Naive thymus-derived CD4-positive, alpha-beta T cell (primary cell): Measurements from ENCODE around the gene SPATA7. TPM values are rescaled to one million over a fixed set of nuclear protein-coding genes. Genes with fewer than 3 reads are reported as not detected.
"Not testable (repeated sequence)": the region's sequence is repeated elsewhere in the genome, so short reads cannot be mapped to it uniquely, and the experiment has no call there.

ENCODE experiments used
- ATAC-seq: fragments of 150-1000 bp; cut with Tn5 transposase; 2 replicates; pipeline ENCODE4 v1.10.0; 2021; ENCODE audit warnings: mild to moderate bottlenecking, moderate library complexity
- CTCF ChIA-PET: fragments of 350-600 bp; sonication (Branson Sonifier 250); formaldehyde crosslinking; loops from one replicate; lab custom pipeline; 2021; ENCODE audit warnings: antibody characterized with exemption; lab: Charles Lee
- POLR2A ChIA-PET: fragments of 350-600 bp; sonication (Branson Sonifier 250); formaldehyde crosslinking; loops from one replicate; lab custom pipeline; 2021; ENCODE audit warnings: antibody characterized with exemption, inconsistent platforms; lab: Charles Lee
- DNase-seq, 9 donors: peaks; one replicate each; pipeline versions ENCODE4 v3.0.0 to v3.0.0-alpha.2; 2020 to 2022; ENCODE audit warnings: mixed read lengths in 1 of 9
- H3K27ac ChIP-seq: one replicate; pipeline ENCODE4 v1.7.0; 2013; ENCODE audit warnings: mild to moderate bottlenecking, low read depth, low read length, moderate library complexity
- H3K27me3 ChIP-seq, 2 donors: one replicate each; pipeline ENCODE4 v1.7.0; 2013; ENCODE audit warnings: low read length in 2 of 2, mild to moderate bottlenecking in 2 of 2, moderate library complexity in 2 of 2; ENCODE audit not compliant: control insufficient read depth in 2 of 2, insufficient read depth in 2 of 2
- H3K36me3 ChIP-seq, 3 experiments: 1 replicate in 2 of 3; 2 replicates in 1 of 3; pipeline ENCODE4 v1.7.0; 2013; ENCODE audit warnings: low read length in 3 of 3, mild to moderate bottlenecking in 3 of 3, moderate library complexity in 1 of 3; ENCODE audit not compliant: insufficient read depth in 3 of 3, control insufficient read depth in 2 of 3
- H3K4me1 ChIP-seq, 2 donors: one replicate each; pipeline ENCODE4 v1.7.0; 2013; ENCODE audit warnings: low read length in 2 of 2, mild to moderate bottlenecking in 2 of 2, moderate library complexity in 1 of 2; ENCODE audit not compliant: control insufficient read depth in 2 of 2, insufficient read depth in 2 of 2
- H3K4me3 ChIP-seq: 2 replicates; pipeline ENCODE4 v1.7.0; 2013; ENCODE audit warnings: mild to moderate bottlenecking, low read length
- H3K9me3 ChIP-seq, 3 experiments: 1 replicate in 2 of 3; 2 replicates in 1 of 3; pipeline ENCODE4 v1.7.0; 2013; ENCODE audit warnings: low read length in 3 of 3; ENCODE audit not compliant: control insufficient read depth in 2 of 3
- H3K27ac Mint-ChIP-seq, 9 donors: one replicate each; pipeline ENCODE4 v1.8.0; 2020 to 2022; ENCODE audit warnings: mixed read lengths in 9 of 9, mild to moderate bottlenecking in 8 of 9, moderate library complexity in 5 of 9, inconsistent platforms in 2 of 9
- H3K27me3 Mint-ChIP-seq, 5 donors: one replicate each; pipeline ENCODE4 v1.8.0; 2021 to 2022; ENCODE audit warnings: mixed read lengths in 5 of 5, mild to moderate bottlenecking in 1 of 5
- H3K36me3 Mint-ChIP-seq, 5 donors: one replicate each; pipeline ENCODE4 v1.8.0; 2020 to 2022; ENCODE audit warnings: mixed read lengths in 5 of 5, mild to moderate bottlenecking in 3 of 5, inconsistent platforms in 1 of 5
- H3K4me1 Mint-ChIP-seq, 7 donors: one replicate each; pipeline ENCODE4 v1.8.0; 2020 to 2022; ENCODE audit warnings: mixed read lengths in 7 of 7, mild to moderate bottlenecking in 3 of 7, inconsistent platforms in 1 of 7
- H3K4me3 Mint-ChIP-seq, 10 donors: one replicate each; pipeline ENCODE4 v1.8.0; 2020 to 2022; ENCODE audit warnings: mild to moderate bottlenecking in 10 of 10, mixed read lengths in 10 of 10, moderate library complexity in 6 of 10, inconsistent platforms in 2 of 10
- H3K9me3 Mint-ChIP-seq, 11 donors: one replicate each; pipeline ENCODE4 v1.8.0; 2020 to 2022; ENCODE audit warnings: mixed read lengths in 11 of 11, mild to moderate bottlenecking in 4 of 11, inconsistent platforms in 1 of 11, moderate library complexity in 1 of 11
- intact Hi-C, 2 donors: fragments of 100-400 bp; cut with micrococcal nuclease; formaldehyde crosslinking; loops; one replicate each; pipeline ENCODE4 v1.15.1; 2023
- polyA plus RNA-seq, 2 donors: library from polyadenylated mRNA; unstranded; fragments of 300-500 nt; fragmentation: Illumina TruSeq; gene quantifications; one replicate each; pipeline ENCODE4 v1.2.3, GENCODE V29; 2021
- total RNA-seq, 6 experiments: library from RNA in 5 of 6; stranded (reverse) in 5 of 6; gene quantifications; 1 replicate in 5 of 6; 2 replicates in 1 of 6; pipeline ENCODE4 v1.2.3 and lab custom pipeline; 2021 to 2026

SPATA7 gene
- total and polyA plus RNA-seq, 7 experiments from 2014 or later = 1.9 to 6.1 (median 3.4) TPM

- ATAC-seq (no peak), DNase-seq (no peak)
- Histone ChIP-seq H3K4me3 (no peak overlapping the region), H3K36me3 (no peaks in the 10 kb centered on the region), H3K27ac (no peak overlapping the region), H3K4me1 (no peaks in the 10 kb centered on the region), H3K9me3 (no peaks in the 10 kb centered on the region), H3K27me3 (no peaks in the 10 kb centered on the region)
- ChIA-PET POLR2A (no interaction called here), CTCF (no interaction called here)
- Mint-ChIP-seq H3K36me3 (no peaks in the 10 kb centered on the region), H3K9me3 (peaks cover 0 to 12% (median 5%) of the 10 kb centered on the region in 11 donors), H3K4me1 (no peaks in the 10 kb centered on the region), H3K27ac (no peak overlapping the region), H3K4me3 (no peak overlapping the region), H3K27me3 (peaks cover 23 to 52% (median 32%) of the 10 kb centered on the region in 5 donors)
- intact Hi-C loops = no loop called here
These were observed 16.0 kb upstream of the SPATA7 start for GRCh38 chr14:88369496-88369895.

DNA sequence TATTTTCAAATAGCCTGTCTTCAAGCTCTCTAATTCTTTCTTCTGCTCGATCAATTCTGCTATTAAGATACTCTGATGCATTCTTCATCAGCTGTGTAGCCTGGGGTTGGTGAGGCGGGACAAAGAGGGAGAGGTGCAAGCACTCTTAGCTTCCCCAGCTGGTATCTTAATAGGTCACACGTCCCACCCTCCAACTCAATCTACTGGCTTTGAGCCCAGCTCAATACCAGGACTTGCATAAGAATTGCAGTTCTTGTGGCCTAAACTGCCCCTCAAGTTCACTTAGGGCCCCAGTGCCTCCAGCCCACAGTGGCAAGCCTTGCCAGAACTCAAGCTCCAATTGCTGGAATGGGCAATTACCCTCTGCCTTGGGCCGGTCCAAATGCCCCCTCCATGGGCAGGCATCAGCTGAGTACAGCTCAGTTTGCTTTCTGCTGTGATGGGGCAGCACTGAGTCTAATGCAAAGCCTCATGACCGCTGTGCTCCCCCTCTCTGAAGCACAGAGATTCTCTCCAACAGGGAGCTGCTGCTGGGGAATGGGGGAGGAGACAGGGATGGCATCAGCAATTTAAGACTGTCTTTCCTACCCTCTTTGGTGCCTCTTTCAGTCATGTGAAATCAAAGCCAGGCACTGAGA lies 5.6 kb upstream of the SPATA7 start:
- Mint-ChIP-seq H3K27me3 (peaks cover 0 to 42% (median 0%) of the 10 kb centered on the region in 5 donors), H3K9me3 (peaks cover 0 to 6% (median under 1%) of the 10 kb centered on the region in 11 donors), H3K27ac (no peak overlapping the region), H3K36me3 (no peaks in the 10 kb centered on the region), H3K4me3 (no peak overlapping the region), H3K4me1 (peaks cover 5 to 15% (median 8%) of the 10 kb centered on the region in 7 donors)
- H3K27me3 ChIP-seq = no peaks in the 10 kb centered on the region
- no peaks in the 10 kb centered on the region for H3K36me3 ChIP-seq
- intact Hi-C loops = loop anchor here (1.0 to 10.0 kb wide), 4 partner anchors 175 to 1575 kb away; partner anchors contain the start of genes EFCAB11 (in 1 of the 2), PTPN21 (in 1 of the 2) and TDP1 (in 1 of the 2)
- no peak overlapping the region for H3K27ac ChIP-seq
- no peaks in the 10 kb centered on the region for H3K4me1 ChIP-seq
- no peak overlapping the region for H3K4me3 ChIP-seq
- ATAC-seq (no peak), DNase-seq (no peak)
- no peaks in the 10 kb centered on the region for H3K9me3 ChIP-seq
- ChIA-PET CTCF (interaction anchor here (0.5 kb wide), 1 partner anchor 143 kb away, joined by 7 read pairs; no protein-coding TSS in a partner anchor), POLR2A (no interaction called here)

GRCh38 chr14:88380405-88380804 lies 5.1 kb upstream of the SPATA7 start:
- H3K27me3 Mint-ChIP-seq = peaks cover 0 to 43% (median 0%) of the 10 kb centered on the region in 5 donors

DNA sequence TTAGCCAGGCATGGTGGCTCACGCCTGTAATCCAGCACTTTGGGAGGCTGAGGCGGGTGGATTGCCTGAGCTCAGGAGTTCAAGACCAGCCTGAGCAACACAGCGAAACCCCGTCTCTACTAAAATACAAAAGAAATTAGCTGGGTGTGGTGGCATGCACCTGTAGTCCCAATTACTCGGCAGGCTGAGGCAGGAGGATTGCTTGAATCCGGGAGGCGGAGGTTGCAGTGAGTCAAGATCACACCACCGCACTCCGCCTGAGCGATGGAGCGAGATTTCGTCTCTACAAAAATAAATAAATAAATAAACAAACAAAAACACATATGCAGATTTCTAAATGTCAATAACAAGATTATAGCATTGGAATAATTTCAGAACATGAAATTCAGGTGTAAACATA lies 3.8 kb upstream of the SPATA7 start:
- H3K4me3 ChIP-seq, H3K9me3 ChIP-seq, H3K4me3 Mint-ChIP-seq, DNase-seq, POLR2A ChIA-PET, H3K27ac ChIP-seq, H3K36me3 ChIP-seq, CTCF ChIA-PET, H3K27ac Mint-ChIP-seq, H3K27me3 ChIP-seq, ATAC-seq, H3K36me3 Mint-ChIP-seq, H3K4me1 ChIP-seq, H3K9me3 Mint-ChIP-seq: not testable (repeated sequence)
- Mint-ChIP-seq H3K4me1 (peaks cover 6 to 25% (median 16%) of the 10 kb centered on the region in 7 donors), H3K27me3 (peaks cover 0 to 40% (median 0%) of the 10 kb centered on the region in 5 donors)
- intact Hi-C loops = loop anchor here in 1 of 2 donors (5.0 to 10.0 kb wide), 3 partner anchors 173 to 1573 kb away; partner anchors contain the start of genes EFCAB11, PTPN21 and TDP1

More at GRCh38 chr14:88380405-88380804, 5.1 kb upstream of the SPATA7 start:
- no peak overlapping the region for H3K27ac Mint-ChIP-seq
- ChIA-PET POLR2A (no interaction called here), CTCF (interaction anchor here (0.5 kb wide), 1 partner anchor 144 kb away, joined by 7 read pairs; no protein-coding TSS in a partner anchor)
- H3K27ac ChIP-seq = no peak overlapping the region
- no peak overlapping the region for H3K4me3 ChIP-seq
- no peaks in the 10 kb centered on the region for H3K36me3 Mint-ChIP-seq
- no peaks in the 10 kb centered on the region for H3K4me1 ChIP-seq
- intact Hi-C loops = loop anchor here (1.0 to 10.0 kb wide), 4 partner anchors 174 to 1574 kb away; partner anchors contain the start of genes EFCAB11 (in 1 of the 2), PTPN21 (in 1 of the 2) and TDP1 (in 1 of the 2)
- peaks cover 6 to 17% (median 8%) of the 10 kb centered on the region in 7 donors for H3K4me1 Mint-ChIP-seq
- no peaks in the 10 kb centered on the region for H3K27me3 ChIP-seq
- peaks cover 0 to 3% (median 0%) of the 10 kb centered on the region in 11 donors for H3K9me3 Mint-ChIP-seq
- DNase-seq (no peak), ATAC-seq (no peak)
- H3K36me3 ChIP-seq = peaks cover 0 to 2% (median 0%) of the 10 kb centered on the region in 3 experiments
- H3K9me3 ChIP-seq = no peaks in the 10 kb centered on the region
- H3K4me3 Mint-ChIP-seq = no peak overlapping the region

GRCh38 chr14:88384718-88385117 lies 739 bp upstream of the SPATA7 start:
- H3K9me3 ChIP-seq = no peaks in the 10 kb centered on the region
- Mint-ChIP-seq H3K27me3 (peaks cover 0 to 23% (median 0%) of the 10 kb centered on the region in 5 donors), H3K4me3 (peak overlapping the region; percentile 93 to 97 (median 94)), H3K4me1 (peaks cover 6 to 29% (median 20%) of the 10 kb centered on the region in 7 donors), H3K36me3 (peaks cover 0 to 3% (median 0%) of the 10 kb centered on the region in 5 donors), H3K9me3 (no peaks in the 10 kb centered on the region), H3K27ac (peak overlapping the region; percentile 68 to 88 (median 83))
- DNase-seq (no peak), ATAC-seq (no peak)
- H3K4me3 ChIP-seq = peak overlapping the region; percentile 85
- peaks cover 0 to 6% (median 0%) of the 10 kb centered on the region in 3 experiments for H3K36me3 ChIP-seq
- ChIA-PET CTCF (no interaction called here), POLR2A (interaction anchor here (0.8 kb wide), 2 partner anchors 9 to 253 kb away, joined by 3 read pairs; no protein-coding TSS in a partner anchor)
- H3K4me1 ChIP-seq = peaks cover 7 to 9% of the 10 kb centered on the region in 2 donors
- no peaks in the 10 kb centered on the region for H3K27me3 ChIP-seq
- peak overlapping the region; percentile 75 for H3K27ac ChIP-seq
- intact Hi-C loops = loop anchor here (1.0 to 10.0 kb wide), 8 partner anchors 168 to 1570 kb away; partner anchors contain the start of genes EFCAB11 (in 1 of the 2), GPR65 (in 1 of the 2), PTPN21 (in 1 of the 2) and TDP1 (in 1 of the 2)

DNA sequence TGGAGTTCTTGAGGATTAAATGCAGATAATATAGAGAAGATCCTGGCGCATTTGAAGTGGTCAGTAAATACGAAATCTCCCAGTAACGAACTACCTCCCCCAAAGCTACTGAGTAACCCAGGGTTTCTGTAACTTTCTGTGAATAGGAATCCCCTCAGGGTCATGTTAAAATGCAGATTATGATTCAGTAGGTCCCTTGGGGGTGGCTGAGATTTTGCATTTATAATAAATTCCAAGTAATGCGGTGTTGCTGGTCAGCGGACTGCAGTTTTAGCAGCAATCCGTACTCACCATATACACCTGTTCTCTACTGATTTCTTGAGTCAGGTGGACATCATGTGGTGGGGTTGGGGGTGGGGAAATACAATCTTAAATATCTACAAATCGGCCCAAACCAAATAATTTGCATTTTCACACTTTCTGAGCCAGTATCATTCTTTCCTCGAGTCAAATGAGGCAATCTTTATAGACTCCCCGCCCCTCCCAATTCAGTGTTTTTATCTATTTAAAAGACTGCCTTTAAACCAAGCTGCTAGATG lies 868 bp downstream of the SPATA7 start:
- CTCF ChIA-PET = no interaction called here
- Mint-ChIP-seq H3K36me3 (peaks cover 0 to 4% (median 0%) of the 10 kb centered on the region in 5 donors), H3K27me3 (peaks cover 0 to 23% (median 0%) of the 10 kb centered on the region in 5 donors), H3K4me1 (peaks cover 6 to 29% (median 20%) of the 10 kb centered on the region in 7 donors), H3K4me3 (peak overlapping the region; percentile 93 to 97 (median 94)), H3K9me3 (no peaks in the 10 kb centered on the region), H3K27ac (peak overlapping the region; percentile 51 to 88 (median 72))
- peaks cover 7 to 9% of the 10 kb centered on the region in 2 donors for H3K4me1 ChIP-seq
- H3K27ac ChIP-seq = peak overlapping the region; percentile 75
- H3K27me3 ChIP-seq = no peaks in the 10 kb centered on the region
- intact Hi-C loops = loop anchor here (5.0 to 10.0 kb wide), 5 partner anchors 166 to 1568 kb away; partner anchors contain the start of genes EFCAB11 (in 1 of the 2), GPR65 (in 1 of the 2), PTPN21 (in 1 of the 2) and TDP1 (in 1 of the 2)
- H3K4me3 ChIP-seq = peak overlapping the region; percentile 85
- DNase-seq (no peak), ATAC-seq (no peak)
- POLR2A ChIA-PET = interaction anchor here (0.6 to 1.0 kb wide), 2 partner anchors 380 to 393 kb away, joined by 3 to 4 read pairs; partner anchors contain the start of gene GALC
- peaks cover 0 to 6% (median 0%) of the 10 kb centered on the region in 3 experiments for H3K36me3 ChIP-seq
- no peaks in the 10 kb centered on the region for H3K9me3 ChIP-seq
